Karpas-422 (cell line): Measurements from ENCODE around the gene NARS2. TPM values are rescaled to one million over a fixed set of nuclear protein-coding genes. Genes with fewer than 3 reads are reported as not detected.

Experiments used
- DNase-seq: peaks from one replicate; pipeline ENCODE4 v3.0.0-alpha.2; 2015
- H2AFZ ChIP-seq: fragments of 200-600 bp; sonication (generic); 2 replicates; pipeline ENCODE4 v1.6.1; 2014; ENCODE audit warnings: antibody characterized with exemption, low read length, mixed read lengths
- H3K27ac ChIP-seq: fragments of 200-600 bp; sonication (generic); 2 replicates; pipeline ENCODE4 v1.5.1; 2014; ENCODE audit warnings: mild to moderate bottlenecking, low read length, moderate library complexity
- H3K27me3 ChIP-seq: fragments of 200-600 bp; sonication (generic); 2 replicates; pipeline ENCODE4 v1.6.1; 2014; ENCODE audit warnings: low read length, mixed read lengths
- H3K36me3 ChIP-seq: fragments of 200-600 bp; sonication (generic); 2 replicates; pipeline ENCODE4 v1.6.1; 2014; ENCODE audit warnings: low read length, mixed read lengths; ENCODE audit not compliant: insufficient read depth
- H3K4me1 ChIP-seq: fragments of 200-600 bp; sonication (generic); 2 replicates; pipeline ENCODE4 v1.6.1; 2014; ENCODE audit warnings: mild to moderate bottlenecking, low read length, mixed read lengths
- H3K4me2 ChIP-seq: fragments of 200-600 bp; sonication (generic); 2 replicates; pipeline ENCODE4 v1.6.1; 2014; ENCODE audit warnings: low read length, low read depth, mild to moderate bottlenecking; ENCODE audit not compliant: poor library complexity, severe bottlenecking
- H3K4me3 ChIP-seq: fragments of 200-600 bp; sonication (generic); 2 replicates; pipeline ENCODE4 v1.5.1; 2014; ENCODE audit warnings: mild to moderate bottlenecking, antibody characterized with exemption, low read length, mixed read lengths
- H3K79me2 ChIP-seq: fragments of 200-600 bp; sonication (generic); 2 replicates; pipeline ENCODE4 v1.6.1; 2014; ENCODE audit warnings: mild to moderate bottlenecking, low read length, mixed read lengths
- H3K9ac ChIP-seq: fragments of 200-600 bp; sonication (generic); 2 replicates; pipeline ENCODE4 v1.6.0; 2014; ENCODE audit warnings: low read length
- H3K9me2 ChIP-seq: fragments of 200-600 bp; sonication (generic), shearing (Covaris generic); replicated peaks from 2 replicates; pipeline ENCODE4 v1.6.0; 2014; ENCODE audit warnings: mild to moderate bottlenecking, low read length, moderate library complexity; ENCODE audit not compliant: insufficient read depth
- H3K9me3 ChIP-seq: fragments of 300-700, 200-600 bp; sonication (generic); 2 replicates; pipeline ENCODE4 v1.6.1; 2014; ENCODE audit warnings: low read length, mixed read lengths
- H4K20me1 ChIP-seq: fragments of 200-600 bp; sonication (generic); 2 replicates; pipeline ENCODE4 v1.6.1; 2014; ENCODE audit warnings: mild to moderate bottlenecking, antibody characterized with exemption, low read length, low read depth; ENCODE audit not compliant: insufficient read depth
- total RNA-seq: library from RNA; depleted of rRNA; stranded (reverse); fragments of >200 nt; shearing (Covaris generic); gene quantifications from 2 replicates; pipeline ENCODE4 v1.2.3, GENCODE V29; 2014; ENCODE audit warnings: low replicate concordance

The NARS2 gene
- total RNA-seq, 1 experiment from 2014 or later, result 33.3 TPM

GRCh38 chr11:78451371-78452150 lies 123.1 kb downstream of the NARS2 start:
- DNase-seq, result no peak
- Histone ChIP-seq H2AFZ (no peak overlapping the region), H4K20me1 (no peaks in the 10 kb centered on the region), H3K9ac (no peak overlapping the region), H3K4me2 (no peak overlapping the region), H3K4me3 (no peak overlapping the region), H3K9me3 (no peaks in the 10 kb centered on the region), H3K9me2 (no peaks in the 10 kb centered on the region), H3K79me2 (no peaks in the 10 kb centered on the region), H3K27me3 (no peaks in the 10 kb centered on the region), H3K36me3 (no peaks in the 10 kb centered on the region), H3K27ac (no peak overlapping the region), H3K4me1 (peaks cover 13% of the 10 kb centered on the region)

GRCh38 chr11:78450866-78451265 lies 123.8 kb downstream of the NARS2 start:
- Histone ChIP-seq H3K9ac (no peak overlapping the region), H3K36me3 (no peaks in the 10 kb centered on the region), H3K4me2 (no peak overlapping the region), H4K20me1 (no peaks in the 10 kb centered on the region), H2AFZ (no peak overlapping the region), H3K9me3 (no peaks in the 10 kb centered on the region), H3K9me2 (no peaks in the 10 kb centered on the region), H3K4me3 (no peak overlapping the region), H3K79me2 (no peaks in the 10 kb centered on the region), H3K4me1 (peaks cover 13% of the 10 kb centered on the region), H3K27me3 (no peaks in the 10 kb centered on the region), H3K27ac (no peak overlapping the region)
- no peak for DNase-seq

- DNase-seq, result no peak
- Histone ChIP-seq H4K20me1 (no peaks in the 10 kb centered on the region), H3K9me2 (no peaks in the 10 kb centered on the region), H3K9me3 (no peaks in the 10 kb centered on the region), H3K36me3 (no peaks in the 10 kb centered on the region), H3K79me2 (no peaks in the 10 kb centered on the region), H3K27ac (no peak overlapping the region), H3K4me1 (peaks cover 13% of the 10 kb centered on the region), H3K9ac (no peak overlapping the region), H3K4me2 (no peak overlapping the region), H3K27me3 (no peaks in the 10 kb centered on the region), H2AFZ (no peak overlapping the region), H3K4me3 (no peak overlapping the region)
Observed at GRCh38 chr11:78449866-78450265, 124.8 kb downstream of the NARS2 start.

GRCh38 chr11:78446210-78446609 lies 128.5 kb downstream of the NARS2 start:
- no peak overlapping the region for H2AFZ ChIP-seq
- no peak overlapping the region for H3K9ac ChIP-seq
- peaks cover 2% of the 10 kb centered on the region; the same call in 1 of the 2 replicates for H3K4me1 ChIP-seq
- no peaks in the 10 kb centered on the region for H3K9me3 ChIP-seq
- H3K9me2 ChIP-seq, result no peaks in the 10 kb centered on the region
- H3K4me2 ChIP-seq, result no peak overlapping the region
- no peaks in the 10 kb centered on the region for H3K79me2 ChIP-seq
- no peak overlapping the region for H3K27ac ChIP-seq
- H3K27me3 ChIP-seq, result no peaks in the 10 kb centered on the region
- peaks cover 5% of the 10 kb centered on the region; the same call in 1 of the 2 replicates for H3K36me3 ChIP-seq
- H3K4me3 ChIP-seq, result no peak overlapping the region
- DNase-seq, result no peak
- H4K20me1 ChIP-seq, result no peaks in the 10 kb centered on the region

GRCh38 chr11:78444726-78445125 lies 129.9 kb downstream of the NARS2 start:
- H3K4me1 ChIP-seq, result peaks cover 5% of the 10 kb centered on the region
- peaks cover 5% of the 10 kb centered on the region; the same call in 1 of the 2 replicates for H3K36me3 ChIP-seq
- no peaks in the 10 kb centered on the region for H3K9me2 ChIP-seq
- H3K27me3 ChIP-seq, result no peaks in the 10 kb centered on the region
- no peaks in the 10 kb centered on the region for H4K20me1 ChIP-seq
- H3K4me2 ChIP-seq, result no peak overlapping the region
- H2AFZ ChIP-seq, result no peak overlapping the region
- DNase-seq, result no peak
- no peak overlapping the region for H3K9ac ChIP-seq
- H3K9me3 ChIP-seq, result no peaks in the 10 kb centered on the region
- H3K79me2 ChIP-seq, result no peaks in the 10 kb centered on the region
- no peak overlapping the region for H3K4me3 ChIP-seq
- no peak overlapping the region for H3K27ac ChIP-seq

GRCh38 chr11:78441956-78442355 lies 132.7 kb downstream of the NARS2 start:
- no peak for DNase-seq
- Histone ChIP-seq H3K4me3 (no peak overlapping the region), H3K4me1 (peaks cover 24% of the 10 kb centered on the region), H3K9me2 (no peaks in the 10 kb centered on the region), H2AFZ (no peak overlapping the region), H4K20me1 (no peaks in the 10 kb centered on the region), H3K4me2 (no peak overlapping the region), H3K27me3 (no peaks in the 10 kb centered on the region), H3K27ac (no peak overlapping the region), H3K36me3 (peaks cover 5% of the 10 kb centered on the region; the same call in 1 of the 2 replicates), H3K79me2 (no peaks in the 10 kb centered on the region), H3K9me3 (no peaks in the 10 kb centered on the region), H3K9ac (no peak overlapping the region)

- H3K27me3 ChIP-seq, result no peaks in the 10 kb centered on the region
- H3K9me2 ChIP-seq, result no peaks in the 10 kb centered on the region
- peak overlapping the region; percentile 52 for H3K4me2 ChIP-seq
- H3K4me1 ChIP-seq, result peaks cover 24% of the 10 kb centered on the region
- H3K4me3 ChIP-seq, result no peak overlapping the region
- H2AFZ ChIP-seq, result no peak overlapping the region
- peaks cover 1% of the 10 kb centered on the region; the same call in 1 of the 2 replicates for H3K36me3 ChIP-seq
- H3K27ac ChIP-seq, result peak overlapping the region; percentile 80
- H4K20me1 ChIP-seq, result no peaks in the 10 kb centered on the region
- H3K79me2 ChIP-seq, result no peaks in the 10 kb centered on the region
- H3K9me3 ChIP-seq, result no peaks in the 10 kb centered on the region
- H3K9ac ChIP-seq, result 0 out of 2 replicates have a peak overlapping the region, but pooled peaks have one; percentile 15
- peak; percentile 82 for DNase-seq
Observed at GRCh38 chr11:78438298-78438975, 136.2 kb downstream of the NARS2 start.

GRCh38 chr11:78432956-78433355 lies 141.7 kb downstream of the NARS2 start:
- Histone ChIP-seq H3K4me2 (no peak overlapping the region), H3K4me1 (peaks cover 1% of the 10 kb centered on the region), H3K9me3 (no peaks in the 10 kb centered on the region), H3K27ac (no peak overlapping the region), H3K27me3 (no peaks in the 10 kb centered on the region), H4K20me1 (no peaks in the 10 kb centered on the region), H2AFZ (no peak overlapping the region), H3K4me3 (no peak overlapping the region), H3K9ac (no peak overlapping the region), H3K36me3 (no peaks in the 10 kb centered on the region), H3K9me2 (no peaks in the 10 kb centered on the region), H3K79me2 (no peaks in the 10 kb centered on the region)
- no peak for DNase-seq
